Spleen (tissue), 7 donors: Measurements from ENCODE around the gene SV2B.

Experiments
- POLR2AphosphoS5 ChIP-seq, 3 donors: sonication (generic); formaldehyde crosslinking; IDR thresholded peaks; one replicate each; pipeline ENCODE4 v1.5.1; 2017; ENCODE audit warnings: antibody characterized with exemption in 3 of 3
- TF ChIP-seq, protein P1 (sequence below), 11 experiments: fragments of 200-600 bp in 7 of 11; fragments of 450-650 bp in 4 of 11; sonication (generic) in 4 of 11; IDR thresholded peaks in 8 of 11; conservative IDR thresholded peaks in 3 of 11; 1 replicate in 7 of 11; 2 replicates in 4 of 11; pipeline versions ENCODE4 v1.4.0 to v1.8.0; 2016 to 2021; ENCODE audit warnings: antibody characterized with exemption in 11 of 11, inconsistent platforms in 4 of 11, mild to moderate bottlenecking in 1 of 11
- donor health status: DM: no; HTN: no; CAD: no; lungs with moderate emphysema.
- donor health status: DM: no; HTN: no; CAD: no.
- donor health status: DM: no; HTN: no; CAD: no.

DNA sequence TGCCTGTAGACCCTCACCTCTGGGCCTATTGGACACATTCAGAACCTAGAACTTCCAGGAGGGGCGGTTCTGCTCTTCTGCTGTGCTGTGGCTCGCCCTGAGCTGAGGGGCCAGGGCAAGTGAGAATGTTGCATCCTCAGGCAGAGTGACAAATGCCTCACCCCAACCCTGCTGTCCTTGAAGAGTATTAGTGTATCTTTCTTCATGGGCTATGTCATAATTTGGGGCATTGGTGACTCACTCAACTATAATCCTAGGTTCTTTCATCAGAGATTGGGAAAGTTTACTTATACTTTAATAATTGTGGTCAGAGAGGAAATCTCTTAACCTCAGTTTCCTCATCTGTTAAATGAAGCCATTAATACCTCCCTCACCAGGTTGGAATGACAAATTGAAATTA lies 143.8 kb downstream of the SV2B start:
- TF ChIP-seq, protein P1, sequence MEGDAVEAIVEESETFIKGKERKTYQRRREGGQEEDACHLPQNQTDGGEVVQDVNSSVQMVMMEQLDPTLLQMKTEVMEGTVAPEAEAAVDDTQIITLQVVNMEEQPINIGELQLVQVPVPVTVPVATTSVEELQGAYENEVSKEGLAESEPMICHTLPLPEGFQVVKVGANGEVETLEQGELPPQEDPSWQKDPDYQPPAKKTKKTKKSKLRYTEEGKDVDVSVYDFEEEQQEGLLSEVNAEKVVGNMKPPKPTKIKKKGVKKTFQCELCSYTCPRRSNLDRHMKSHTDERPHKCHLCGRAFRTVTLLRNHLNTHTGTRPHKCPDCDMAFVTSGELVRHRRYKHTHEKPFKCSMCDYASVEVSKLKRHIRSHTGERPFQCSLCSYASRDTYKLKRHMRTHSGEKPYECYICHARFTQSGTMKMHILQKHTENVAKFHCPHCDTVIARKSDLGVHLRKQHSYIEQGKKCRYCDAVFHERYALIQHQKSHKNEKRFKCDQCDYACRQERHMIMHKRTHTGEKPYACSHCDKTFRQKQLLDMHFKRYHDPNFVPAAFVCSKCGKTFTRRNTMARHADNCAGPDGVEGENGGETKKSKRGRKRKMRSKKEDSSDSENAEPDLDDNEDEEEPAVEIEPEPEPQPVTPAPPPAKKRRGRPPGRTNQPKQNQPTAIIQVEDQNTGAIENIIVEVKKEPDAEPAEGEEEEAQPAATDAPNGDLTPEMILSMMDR (IDR thresholded peaks at IDR 0.05 in 8 of 11, conservative IDR thresholded peaks at IDR 0.05 in 3 of 11), result no peak
- TF ChIP-seq POLR2AphosphoS5 (IDR thresholded peaks at IDR 0.05), result no peak
